K562 (cell line): ENCODE results near the gene BCL7B. TPM values are rescaled to one million over a fixed set of nuclear protein-coding genes. Genes with fewer than 3 reads are reported as not detected.

Source experiments
- ETV5 ChIP-seq: sonication (generic); formaldehyde crosslinking; IDR thresholded peaks from 2 replicates; pipeline ENCODE4 v1.4.0; 2020; ENCODE audit warnings: low read depth, mild to moderate bottlenecking, missing genetic modification reagents
- SRF ChIP-seq, 2 experiments: fragments of 250-450, 450-650 bp in 1 of 2; sonication (Bioruptor Pico) in 1 of 2; sonication (generic) in 1 of 2; formaldehyde crosslinking; IDR thresholded peaks; 2 replicates each; pipeline versions ENCODE4 v1.5.0 to v1.5.1; 2020 to 2022; ENCODE audit warnings: mild to moderate bottlenecking in 1 of 2, missing genetic modification reagents in 1 of 2
- polyA plus RNA-seq, 8 experiments: library from polyadenylated mRNA; depleted of rRNA in 4 of 8; stranded (reverse) in 5 of 8; unstranded in 3 of 8; fragments of >200 nt; fragmentation: Nextera tagmentation in 2 of 8; fragmentation: Illumina TruSeq in 1 of 8; extraction: Ambion mirVana in 2 of 8; extraction: Trizol in 1 of 8; gene quantifications; 2 replicates each; pipeline versions ENCODE4 v1.2.1 to v1.2.3, GENCODE V29; 2011 to 2014; ENCODE audit warnings: inconsistent platforms in 1 of 8, missing spikeins in 1 of 8
- total RNA-seq, 7 experiments: library from RNA; depleted of rRNA in 6 of 7; stranded (reverse); fragments of >200 nt in 6 of 7; fragmentation: Illumina TruSeq in 2 of 7; extraction: Trizol in 2 of 7; gene quantifications; 2 replicates each; pipeline versions ENCODE4 v1.2.1 to v1.2.3, GENCODE V29; 2011 to 2021; ENCODE audit warnings: low replicate concordance in 1 of 7
- TF ChIP-seq, protein P1 (sequence below): fragments of 200-600 bp; sonication (generic); IDR thresholded peaks from one replicate; pipeline ENCODE4 v1.6.1; 2012; ENCODE audit warnings: mild to moderate bottlenecking, low read depth, low read length, inconsistent platforms
- TF ChIP-seq, protein P2 (sequence below): fragments of 250-450 bp; sonication (Bioruptor Pico); IDR thresholded peaks from 2 replicates; pipeline ENCODE4 v1.5.0; 2021; ENCODE audit warnings: mild to moderate bottlenecking, moderate library complexity
- TF ChIP-seq, protein P3 (sequence below): fragments of 250-450 bp; sonication (Bioruptor Pico); IDR thresholded peaks from 2 replicates; pipeline ENCODE4 v1.8.0; 2022; ENCODE audit warnings: inconsistent platforms

BCL7B gene
- total and polyA plus RNA-seq, 9 of the 15 experiments (the other 6 are each of a cell fraction or from before 2014, with no cell fraction given) = 10.0 to 73.2 (median 32.9) TPM

DNA sequence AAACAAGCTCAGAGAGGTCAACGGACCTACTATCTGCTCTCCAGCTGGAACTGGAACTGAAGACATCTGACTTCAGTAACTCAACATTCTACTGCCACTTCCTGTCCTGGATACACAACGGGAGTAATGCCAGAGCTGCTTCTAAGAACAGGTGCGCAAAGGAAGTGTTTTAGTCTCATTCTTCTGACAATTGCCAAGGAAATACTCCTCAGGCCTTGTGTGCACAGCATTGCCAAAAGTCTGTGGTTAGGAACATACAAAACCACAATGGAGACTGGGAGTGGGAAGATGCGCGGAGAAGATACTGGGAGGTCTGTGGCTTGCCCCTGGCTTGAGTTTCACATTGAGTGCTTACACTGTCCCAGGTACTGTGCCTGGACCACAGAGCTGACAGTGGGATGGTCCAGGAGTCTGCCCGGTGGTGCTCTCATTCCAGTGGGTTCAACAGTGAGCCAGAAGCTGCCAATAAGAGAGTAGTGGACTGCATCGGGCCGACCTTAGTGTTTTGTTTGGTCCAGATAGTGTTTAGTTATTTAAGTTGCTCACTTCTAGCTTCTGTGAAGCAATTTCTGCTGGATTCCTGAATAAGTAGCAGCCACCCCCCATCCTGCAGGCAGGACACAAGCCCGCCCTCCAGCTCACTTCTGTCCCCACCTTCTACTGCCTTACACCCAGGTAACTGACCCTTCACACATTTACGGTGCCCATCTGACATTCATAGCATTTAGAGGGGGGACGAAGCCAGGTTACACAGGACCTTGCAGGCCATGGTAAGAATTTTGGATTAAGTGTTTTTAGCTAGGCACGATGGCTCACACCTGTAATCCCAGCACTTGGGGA is 10.6 kb upstream of the BCL7B start (continued):
- TF ChIP-seq SRF (CRISPR knock-in tag; IDR thresholded peaks at IDR 0.05) = no peak
- TF ChIP-seq, protein P1, sequence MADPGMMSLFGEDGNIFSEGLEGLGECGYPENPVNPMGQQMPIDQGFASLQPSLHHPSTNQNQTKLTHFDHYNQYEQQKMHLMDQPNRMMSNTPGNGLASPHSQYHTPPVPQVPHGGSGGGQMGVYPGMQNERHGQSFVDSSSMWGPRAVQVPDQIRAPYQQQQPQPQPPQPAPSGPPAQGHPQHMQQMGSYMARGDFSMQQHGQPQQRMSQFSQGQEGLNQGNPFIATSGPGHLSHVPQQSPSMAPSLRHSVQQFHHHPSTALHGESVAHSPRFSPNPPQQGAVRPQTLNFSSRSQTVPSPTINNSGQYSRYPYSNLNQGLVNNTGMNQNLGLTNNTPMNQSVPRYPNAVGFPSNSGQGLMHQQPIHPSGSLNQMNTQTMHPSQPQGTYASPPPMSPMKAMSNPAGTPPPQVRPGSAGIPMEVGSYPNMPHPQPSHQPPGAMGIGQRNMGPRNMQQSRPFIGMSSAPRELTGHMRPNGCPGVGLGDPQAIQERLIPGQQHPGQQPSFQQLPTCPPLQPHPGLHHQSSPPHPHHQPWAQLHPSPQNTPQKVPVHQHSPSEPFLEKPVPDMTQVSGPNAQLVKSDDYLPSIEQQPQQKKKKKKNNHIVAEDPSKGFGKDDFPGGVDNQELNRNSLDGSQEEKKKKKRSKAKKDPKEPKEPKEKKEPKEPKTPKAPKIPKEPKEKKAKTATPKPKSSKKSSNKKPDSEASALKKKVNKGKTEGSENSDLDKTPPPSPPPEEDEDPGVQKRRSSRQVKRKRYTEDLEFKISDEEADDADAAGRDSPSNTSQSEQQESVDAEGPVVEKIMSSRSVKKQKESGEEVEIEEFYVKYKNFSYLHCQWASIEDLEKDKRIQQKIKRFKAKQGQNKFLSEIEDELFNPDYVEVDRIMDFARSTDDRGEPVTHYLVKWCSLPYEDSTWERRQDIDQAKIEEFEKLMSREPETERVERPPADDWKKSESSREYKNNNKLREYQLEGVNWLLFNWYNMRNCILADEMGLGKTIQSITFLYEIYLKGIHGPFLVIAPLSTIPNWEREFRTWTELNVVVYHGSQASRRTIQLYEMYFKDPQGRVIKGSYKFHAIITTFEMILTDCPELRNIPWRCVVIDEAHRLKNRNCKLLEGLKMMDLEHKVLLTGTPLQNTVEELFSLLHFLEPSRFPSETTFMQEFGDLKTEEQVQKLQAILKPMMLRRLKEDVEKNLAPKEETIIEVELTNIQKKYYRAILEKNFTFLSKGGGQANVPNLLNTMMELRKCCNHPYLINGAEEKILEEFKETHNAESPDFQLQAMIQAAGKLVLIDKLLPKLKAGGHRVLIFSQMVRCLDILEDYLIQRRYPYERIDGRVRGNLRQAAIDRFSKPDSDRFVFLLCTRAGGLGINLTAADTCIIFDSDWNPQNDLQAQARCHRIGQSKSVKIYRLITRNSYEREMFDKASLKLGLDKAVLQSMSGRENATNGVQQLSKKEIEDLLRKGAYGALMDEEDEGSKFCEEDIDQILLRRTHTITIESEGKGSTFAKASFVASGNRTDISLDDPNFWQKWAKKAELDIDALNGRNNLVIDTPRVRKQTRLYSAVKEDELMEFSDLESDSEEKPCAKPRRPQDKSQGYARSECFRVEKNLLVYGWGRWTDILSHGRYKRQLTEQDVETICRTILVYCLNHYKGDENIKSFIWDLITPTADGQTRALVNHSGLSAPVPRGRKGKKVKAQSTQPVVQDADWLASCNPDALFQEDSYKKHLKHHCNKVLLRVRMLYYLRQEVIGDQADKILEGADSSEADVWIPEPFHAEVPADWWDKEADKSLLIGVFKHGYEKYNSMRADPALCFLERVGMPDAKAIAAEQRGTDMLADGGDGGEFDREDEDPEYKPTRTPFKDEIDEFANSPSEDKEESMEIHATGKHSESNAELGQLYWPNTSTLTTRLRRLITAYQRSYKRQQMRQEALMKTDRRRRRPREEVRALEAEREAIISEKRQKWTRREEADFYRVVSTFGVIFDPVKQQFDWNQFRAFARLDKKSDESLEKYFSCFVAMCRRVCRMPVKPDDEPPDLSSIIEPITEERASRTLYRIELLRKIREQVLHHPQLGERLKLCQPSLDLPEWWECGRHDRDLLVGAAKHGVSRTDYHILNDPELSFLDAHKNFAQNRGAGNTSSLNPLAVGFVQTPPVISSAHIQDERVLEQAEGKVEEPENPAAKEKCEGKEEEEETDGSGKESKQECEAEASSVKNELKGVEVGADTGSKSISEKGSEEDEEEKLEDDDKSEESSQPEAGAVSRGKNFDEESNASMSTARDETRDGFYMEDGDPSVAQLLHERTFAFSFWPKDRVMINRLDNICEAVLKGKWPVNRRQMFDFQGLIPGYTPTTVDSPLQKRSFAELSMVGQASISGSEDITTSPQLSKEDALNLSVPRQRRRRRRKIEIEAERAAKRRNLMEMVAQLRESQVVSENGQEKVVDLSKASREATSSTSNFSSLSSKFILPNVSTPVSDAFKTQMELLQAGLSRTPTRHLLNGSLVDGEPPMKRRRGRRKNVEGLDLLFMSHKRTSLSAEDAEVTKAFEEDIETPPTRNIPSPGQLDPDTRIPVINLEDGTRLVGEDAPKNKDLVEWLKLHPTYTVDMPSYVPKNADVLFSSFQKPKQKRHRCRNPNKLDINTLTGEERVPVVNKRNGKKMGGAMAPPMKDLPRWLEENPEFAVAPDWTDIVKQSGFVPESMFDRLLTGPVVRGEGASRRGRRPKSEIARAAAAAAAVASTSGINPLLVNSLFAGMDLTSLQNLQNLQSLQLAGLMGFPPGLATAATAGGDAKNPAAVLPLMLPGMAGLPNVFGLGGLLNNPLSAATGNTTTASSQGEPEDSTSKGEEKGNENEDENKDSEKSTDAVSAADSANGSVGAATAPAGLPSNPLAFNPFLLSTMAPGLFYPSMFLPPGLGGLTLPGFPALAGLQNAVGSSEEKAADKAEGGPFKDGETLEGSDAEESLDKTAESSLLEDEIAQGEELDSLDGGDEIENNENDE = peak; percentile 45
- TF ChIP-seq ETV5 (CRISPR knock-in tag) = 0 out of 2 replicates have a peak, but pooled peaks have one; percentile 33
- TF ChIP-seq, protein P2, sequence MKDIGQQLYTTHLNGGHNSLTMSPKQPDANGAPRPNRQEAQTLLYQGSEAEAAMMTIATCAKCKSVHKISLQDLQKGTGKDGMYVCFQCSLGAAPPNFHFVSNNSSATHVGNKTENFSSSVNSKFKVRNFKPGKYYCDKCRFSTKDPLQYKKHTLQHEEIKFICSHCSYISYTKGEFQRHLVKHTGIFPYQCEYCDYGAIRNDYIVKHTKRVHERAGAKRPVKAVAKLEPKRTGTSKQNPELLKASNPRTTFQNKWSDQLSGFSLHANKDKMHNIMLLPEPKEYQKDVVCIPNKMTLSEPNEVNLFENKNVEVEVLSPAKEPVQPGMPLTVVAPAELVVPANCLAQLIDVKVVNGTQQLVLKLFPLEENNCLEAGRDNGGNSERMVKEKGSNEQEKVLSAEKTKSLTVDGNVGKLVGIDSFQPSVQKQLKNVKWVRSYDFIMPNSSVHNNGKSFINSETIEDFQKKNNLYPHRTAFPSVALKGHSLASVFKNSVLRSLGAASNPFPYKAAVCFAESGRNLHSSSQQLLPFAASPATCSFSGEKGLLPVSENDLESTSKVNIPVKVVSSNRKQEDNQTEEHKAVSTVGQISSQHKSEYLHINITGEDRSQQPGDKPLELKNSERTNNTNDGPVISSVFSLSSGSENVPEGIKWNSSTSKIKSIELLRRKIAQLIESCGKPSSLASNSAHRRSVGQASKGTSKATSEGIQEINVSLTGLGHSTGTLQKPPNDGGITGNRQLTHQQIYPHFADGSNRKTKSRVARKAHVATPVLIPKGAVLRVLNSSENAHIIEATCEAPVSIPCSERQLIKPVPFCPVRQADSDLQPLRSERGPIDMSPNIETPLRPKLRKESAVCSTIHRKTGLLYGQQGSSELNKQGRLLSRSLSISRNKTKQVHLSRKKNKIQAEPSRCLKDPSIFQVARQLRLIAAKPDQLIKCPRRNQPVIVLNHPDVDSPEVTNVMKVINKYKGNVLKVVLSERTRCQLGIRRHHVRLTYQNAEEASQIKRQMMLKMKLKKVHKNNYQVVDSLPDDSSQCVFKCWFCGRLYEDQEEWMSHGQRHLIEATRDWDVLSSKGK = no peak
- TF ChIP-seq, protein P3, sequence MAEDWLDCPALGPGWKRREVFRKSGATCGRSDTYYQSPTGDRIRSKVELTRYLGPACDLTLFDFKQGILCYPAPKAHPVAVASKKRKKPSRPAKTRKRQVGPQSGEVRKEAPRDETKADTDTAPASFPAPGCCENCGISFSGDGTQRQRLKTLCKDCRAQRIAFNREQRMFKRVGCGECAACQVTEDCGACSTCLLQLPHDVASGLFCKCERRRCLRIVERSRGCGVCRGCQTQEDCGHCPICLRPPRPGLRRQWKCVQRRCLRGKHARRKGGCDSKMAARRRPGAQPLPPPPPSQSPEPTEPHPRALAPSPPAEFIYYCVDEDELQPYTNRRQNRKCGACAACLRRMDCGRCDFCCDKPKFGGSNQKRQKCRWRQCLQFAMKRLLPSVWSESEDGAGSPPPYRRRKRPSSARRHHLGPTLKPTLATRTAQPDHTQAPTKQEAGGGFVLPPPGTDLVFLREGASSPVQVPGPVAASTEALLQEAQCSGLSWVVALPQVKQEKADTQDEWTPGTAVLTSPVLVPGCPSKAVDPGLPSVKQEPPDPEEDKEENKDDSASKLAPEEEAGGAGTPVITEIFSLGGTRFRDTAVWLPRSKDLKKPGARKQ (CRISPR knock-in tag) = no peak
